HepG2 (cell line): ENCODE measurements around the gene PPIL6. TPM values are rescaled to one million over a fixed set of nuclear protein-coding genes. Genes with fewer than 3 reads are reported as not detected.
A peak's percentile ranks its signal among the peaks of the same experiment; 100 is the strongest.

ENCODE experiments used
- HNRNPUL1 ChIP-seq: fragments of 200-400 bp; formaldehyde crosslinking; IDR thresholded peaks from 2 replicates; pipeline ENCODE4 v1.6.1; 2017; ENCODE audit warnings: low read depth, mild to moderate bottlenecking, low read length, moderate library complexity
- MED8 ChIP-seq: sonication (generic); formaldehyde crosslinking; IDR thresholded peaks from 2 replicates; pipeline ENCODE4 v1.8.1; 2023; ENCODE audit warnings: mild to moderate bottlenecking, missing genetic modification reagents; ENCODE audit not compliant: insufficient replicate concordance
- PHF5A ChIP-seq: IDR thresholded peaks from one replicate; pipeline ENCODE4 v1.6.1; 2018; ENCODE audit warnings: low read depth, missing genetic modification reagents; ENCODE audit not compliant: unreplicated experiment
- PRMT3 ChIP-seq: sonication (generic); formaldehyde crosslinking; IDR thresholded peaks from 2 replicates; pipeline ENCODE4 v1.8.1; 2022; ENCODE audit warnings: low read depth, mild to moderate bottlenecking, moderate library complexity, missing genetic modification reagents, borderline replicate concordance
- SIN3A ChIP-seq: IDR thresholded peaks from 2 replicates; pipeline ENCODE4 v1.6.1; 2011; ENCODE audit warnings: low read depth, mild to moderate bottlenecking, control low read depth, low read length, borderline replicate concordance
- TCF7L2 ChIP-seq: IDR thresholded peaks from 2 replicates; pipeline ENCODE4 v1.6.1; 2011; ENCODE audit warnings: mild to moderate bottlenecking, low read depth, low read length, moderate library complexity
- TFDP2 ChIP-seq: sonication (generic); formaldehyde crosslinking; IDR thresholded peaks from 2 replicates; pipeline ENCODE4 v1.4.0; 2020; ENCODE audit warnings: missing genetic modification reagents
- ZNF253 ChIP-seq: sonication (generic); formaldehyde crosslinking; IDR thresholded peaks from 2 replicates; pipeline ENCODE4 v1.8.0; 2022; ENCODE audit warnings: mild to moderate bottlenecking, missing genetic modification reagents, borderline replicate concordance
- ZNF256 ChIP-seq: sonication (generic); formaldehyde crosslinking; conservative IDR thresholded peaks from 2 replicates; pipeline ENCODE4 v1.4.0; 2020; ENCODE audit warnings: missing genetic modification reagents
- ZNF660 ChIP-seq: sonication (generic); formaldehyde crosslinking; IDR thresholded peaks from 2 replicates; pipeline ENCODE4 v1.5.1; 2020; ENCODE audit warnings: mild to moderate bottlenecking, low read depth, missing genetic modification reagents, borderline replicate concordance
- polyA plus RNA-seq, 8 experiments: library from polyadenylated mRNA; depleted of rRNA in 3 of 8; stranded (reverse) in 7 of 8; unstranded in 1 of 8; fragments of >200 nt; fragmentation: Illumina TruSeq in 4 of 8; extraction: Trizol in 4 of 8; gene quantifications; 2 replicates each; pipeline versions ENCODE4 v1.2.1 to v1.2.3, GENCODE V29; 2011 to 2016; ENCODE audit warnings: low read depth in 4 of 8, missing spikeins in 1 of 8, mixed read lengths in 1 of 8; ENCODE audit not compliant: insufficient read depth in 1 of 8
- total RNA-seq, 5 experiments: library from RNA; depleted of rRNA; stranded (reverse); fragments of >200 nt; fragmentation: Illumina TruSeq; extraction: Trizol; gene quantifications; 2 replicates each; pipeline ENCODE4 v1.2.3, GENCODE V29; 2016; ENCODE audit warnings: low read depth in 1 of 5
- TF ChIP-seq, protein P1 (sequence below): sonication (generic); formaldehyde crosslinking; conservative IDR thresholded peaks from 2 replicates; pipeline ENCODE4 v1.4.0; 2020; ENCODE audit warnings: missing genetic modification reagents
- TF ChIP-seq, protein P2 (sequence below), 2 experiments: sonication (generic) in 1 of 2; formaldehyde crosslinking in 1 of 2; IDR thresholded peaks; 2 replicates each; pipeline versions ENCODE4 v1.4.0 to v1.6.1; 2016 to 2020; ENCODE audit warnings: borderline replicate concordance in 1 of 2, low read depth in 1 of 2, mild to moderate bottlenecking in 1 of 2, missing genetic modification reagents in 1 of 2
- TF ChIP-seq, protein P3 (sequence below): sonication (generic); formaldehyde crosslinking; IDR thresholded peaks from 2 replicates; pipeline ENCODE4 v1.5.0; 2020; ENCODE audit warnings: missing genetic modification reagents
- TF ChIP-seq, protein P4 (sequence below): sonication (generic); formaldehyde crosslinking; IDR thresholded peaks from 2 replicates; pipeline ENCODE4 v1.4.0; 2020; ENCODE audit warnings: missing genetic modification reagents, borderline replicate concordance
- TF ChIP-seq, protein P5 (sequence below): IDR thresholded peaks from 2 replicates; pipeline ENCODE4 v1.6.1; 2012; ENCODE audit warnings: low read depth, low read length, improper control_type of control experiment

The PPIL6 gene
- total and polyA plus RNA-seq, 2 of the 13 experiments (the other 11 are each of a cell fraction or from before 2014, with no cell fraction given) = 0.22 to 0.46 TPM

DNA sequence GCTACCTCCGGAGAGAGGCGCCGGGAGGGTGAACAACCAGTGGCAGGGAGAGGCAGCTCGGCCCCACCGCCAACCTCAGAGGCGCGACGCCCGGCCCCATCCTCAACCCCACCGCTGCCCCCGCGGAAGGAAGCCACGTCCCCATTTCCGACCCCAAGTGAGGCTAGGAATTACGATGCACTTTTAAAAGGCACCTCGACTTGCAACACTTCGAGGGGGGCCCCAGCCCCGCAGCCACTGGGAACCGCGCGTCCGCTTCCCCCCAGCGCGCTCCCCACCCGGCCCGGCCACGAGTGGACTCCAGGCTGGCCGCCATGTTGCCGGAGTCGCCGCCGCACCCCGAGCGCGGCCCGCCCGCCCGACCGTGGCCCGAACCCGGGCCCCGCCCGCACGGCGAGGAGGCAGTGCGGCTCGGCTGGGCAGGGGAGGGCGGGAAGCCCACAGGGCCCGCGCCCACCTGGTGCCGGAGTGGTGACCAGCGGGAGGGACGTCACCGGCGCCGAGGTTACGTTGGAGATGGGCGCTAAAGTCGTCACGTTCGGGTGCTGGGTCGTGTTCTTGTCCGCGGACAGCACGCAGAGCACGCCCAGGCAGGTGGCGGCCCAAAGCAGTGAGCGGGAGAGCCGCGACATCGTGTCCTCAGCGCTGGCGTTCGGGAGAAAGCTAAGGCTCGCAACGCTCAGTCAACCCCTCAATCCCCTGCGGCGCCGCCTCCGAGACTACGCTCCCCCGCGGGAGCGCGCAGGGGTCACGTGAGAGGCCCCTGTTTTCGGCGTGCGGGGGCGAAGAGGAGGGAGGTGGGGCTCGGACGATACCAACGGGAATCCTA is 58.5 kb downstream of the PPIL6 start, which contains the start of gene CD164 (continued):
- peak; percentile 46 for TF ChIP-seq PHF5A (CRISPR knock-in tag)
- TF ChIP-seq, protein P1, sequence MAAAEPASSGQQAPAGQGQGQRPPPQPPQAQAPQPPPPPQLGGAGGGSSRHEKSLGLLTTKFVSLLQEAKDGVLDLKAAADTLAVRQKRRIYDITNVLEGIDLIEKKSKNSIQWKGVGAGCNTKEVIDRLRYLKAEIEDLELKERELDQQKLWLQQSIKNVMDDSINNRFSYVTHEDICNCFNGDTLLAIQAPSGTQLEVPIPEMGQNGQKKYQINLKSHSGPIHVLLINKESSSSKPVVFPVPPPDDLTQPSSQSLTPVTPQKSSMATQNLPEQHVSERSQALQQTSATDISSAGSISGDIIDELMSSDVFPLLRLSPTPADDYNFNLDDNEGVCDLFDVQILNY (CRISPR knock-in tag) = peak; percentile 33; the same call in 1 of the 2 replicates
- TF ChIP-seq ZNF256 (CRISPR knock-in tag) = no peak
- TF ChIP-seq, protein P2, sequence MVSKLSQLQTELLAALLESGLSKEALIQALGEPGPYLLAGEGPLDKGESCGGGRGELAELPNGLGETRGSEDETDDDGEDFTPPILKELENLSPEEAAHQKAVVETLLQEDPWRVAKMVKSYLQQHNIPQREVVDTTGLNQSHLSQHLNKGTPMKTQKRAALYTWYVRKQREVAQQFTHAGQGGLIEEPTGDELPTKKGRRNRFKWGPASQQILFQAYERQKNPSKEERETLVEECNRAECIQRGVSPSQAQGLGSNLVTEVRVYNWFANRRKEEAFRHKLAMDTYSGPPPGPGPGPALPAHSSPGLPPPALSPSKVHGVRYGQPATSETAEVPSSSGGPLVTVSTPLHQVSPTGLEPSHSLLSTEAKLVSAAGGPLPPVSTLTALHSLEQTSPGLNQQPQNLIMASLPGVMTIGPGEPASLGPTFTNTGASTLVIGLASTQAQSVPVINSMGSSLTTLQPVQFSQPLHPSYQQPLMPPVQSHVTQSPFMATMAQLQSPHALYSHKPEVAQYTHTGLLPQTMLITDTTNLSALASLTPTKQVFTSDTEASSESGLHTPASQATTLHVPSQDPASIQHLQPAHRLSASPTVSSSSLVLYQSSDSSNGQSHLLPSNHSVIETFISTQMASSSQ (IDR thresholded peaks at IDR 0.05; ENCODE audit: low read depth) = no peak
- TF ChIP-seq, protein P2 (CRISPR knock-in tag; IDR thresholded peaks at IDR 0.05; ENCODE audit: borderline replicate concordance) = no peak; the same call in 1 of the 2 replicates
- no peak for TF ChIP-seq TCF7L2
- no peak for TF ChIP-seq MED8 (CRISPR knock-in tag)
- TF ChIP-seq PRMT3 (CRISPR knock-in tag) = no peak
- 0 out of 2 replicates have a peak, but pooled peaks have one; percentile 37 for TF ChIP-seq HNRNPUL1
- TF ChIP-seq, protein P3, sequence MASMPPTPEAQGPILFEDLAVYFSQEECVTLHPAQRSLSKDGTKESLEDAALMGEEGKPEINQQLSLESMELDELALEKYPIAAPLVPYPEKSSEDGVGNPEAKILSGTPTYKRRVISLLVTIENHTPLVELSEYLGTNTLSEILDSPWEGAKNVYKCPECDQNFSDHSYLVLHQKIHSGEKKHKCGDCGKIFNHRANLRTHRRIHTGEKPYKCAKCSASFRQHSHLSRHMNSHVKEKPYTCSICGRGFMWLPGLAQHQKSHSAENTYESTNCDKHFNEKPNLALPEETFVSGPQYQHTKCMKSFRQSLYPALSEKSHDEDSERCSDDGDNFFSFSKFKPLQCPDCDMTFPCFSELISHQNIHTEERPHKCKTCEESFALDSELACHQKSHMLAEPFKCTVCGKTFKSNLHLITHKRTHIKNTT (CRISPR knock-in tag) = no peak
- peak; percentile 13; the same call in 1 of the 2 replicates for TF ChIP-seq TFDP2
- TF ChIP-seq, protein P4, sequence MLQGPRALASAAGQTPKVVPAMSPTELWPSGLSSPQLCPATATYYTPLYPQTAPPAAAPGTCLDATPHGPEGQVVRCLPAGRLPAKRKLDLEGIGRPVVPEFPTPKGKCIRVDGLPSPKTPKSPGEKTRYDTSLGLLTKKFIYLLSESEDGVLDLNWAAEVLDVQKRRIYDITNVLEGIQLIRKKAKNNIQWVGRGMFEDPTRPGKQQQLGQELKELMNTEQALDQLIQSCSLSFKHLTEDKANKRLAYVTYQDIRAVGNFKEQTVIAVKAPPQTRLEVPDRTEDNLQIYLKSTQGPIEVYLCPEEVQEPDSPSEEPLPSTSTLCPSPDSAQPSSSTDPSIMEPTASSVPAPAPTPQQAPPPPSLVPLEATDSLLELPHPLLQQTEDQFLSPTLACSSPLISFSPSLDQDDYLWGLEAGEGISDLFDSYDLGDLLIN (CRISPR knock-in tag) = no peak
- TF ChIP-seq, protein P5, sequence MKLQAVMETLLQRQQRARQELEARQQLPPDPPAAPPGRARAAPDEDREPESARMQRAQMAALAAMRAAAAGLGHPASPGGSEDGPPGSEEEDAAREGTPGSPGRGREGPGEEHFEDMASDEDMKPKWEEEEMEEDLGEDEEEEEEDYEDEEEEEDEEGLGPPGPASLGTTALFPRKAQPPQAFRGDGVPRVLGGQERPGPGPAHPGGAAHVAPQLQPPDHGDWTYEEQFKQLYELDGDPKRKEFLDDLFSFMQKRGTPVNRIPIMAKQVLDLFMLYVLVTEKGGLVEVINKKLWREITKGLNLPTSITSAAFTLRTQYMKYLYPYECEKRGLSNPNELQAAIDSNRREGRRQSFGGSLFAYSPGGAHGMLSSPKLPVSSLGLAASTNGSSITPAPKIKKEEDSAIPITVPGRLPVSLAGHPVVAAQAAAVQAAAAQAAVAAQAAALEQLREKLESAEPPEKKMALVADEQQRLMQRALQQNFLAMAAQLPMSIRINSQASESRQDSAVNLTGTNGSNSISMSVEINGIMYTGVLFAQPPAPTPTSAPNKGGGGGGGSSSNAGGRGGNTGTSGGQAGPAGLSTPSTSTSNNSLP = no peak
- no peak for TF ChIP-seq ZNF660
- TF ChIP-seq ZNF253 = peak; percentile 80; the same call in 1 of the 2 replicates
- no peak; the same call in 1 of the 2 replicates for TF ChIP-seq SIN3A
